HEK293 (cell line): ENCODE results near the gene CIDEB.

Experiments used
- ATF2 ChIP-seq: fragments of 450-650 bp; formaldehyde crosslinking; IDR thresholded peaks from 2 replicates; pipeline ENCODE4 v1.5.1; 2016; ENCODE audit warnings: missing biosample characterization, missing genetic modification characterization, low read depth
- CTCF ChIP-seq: fragments of 450-650 bp; formaldehyde crosslinking; IDR thresholded peaks from 2 replicates; pipeline ENCODE4 v1.5.1; 2016; ENCODE audit warnings: missing biosample characterization, missing genetic modification characterization
- GLI2 ChIP-seq: fragments of 450-650 bp; formaldehyde crosslinking; IDR thresholded peaks from 2 replicates; pipeline ENCODE4; 2017; ENCODE audit warnings: missing biosample characterization, missing genetic modification characterization, low read depth, borderline replicate concordance
- PATZ1 ChIP-seq: fragments of 450-650 bp; formaldehyde crosslinking; IDR thresholded peaks from 2 replicates; pipeline ENCODE4 v1.5.1; 2016; ENCODE audit warnings: missing biosample characterization, missing genetic modification characterization
- ZBTB49 ChIP-seq: fragments of 450-650 bp; formaldehyde crosslinking; IDR thresholded peaks from 2 replicates; pipeline ENCODE4 v1.5.1; 2016; ENCODE audit warnings: missing biosample characterization, missing genetic modification characterization, low read depth
- ZNF138 ChIP-seq: fragments of 450-650 bp; formaldehyde crosslinking; IDR thresholded peaks from 2 replicates; pipeline ENCODE4 v1.5.1; 2016; ENCODE audit warnings: missing biosample characterization, missing genetic modification characterization, borderline replicate concordance
- ZNF362 ChIP-seq: fragments of 450-650 bp; formaldehyde crosslinking; IDR thresholded peaks from 2 replicates; pipeline ENCODE4 v1.5.1; 2016; ENCODE audit warnings: missing biosample characterization, missing genetic modification characterization
- ZNF600 ChIP-seq: fragments of 450-650 bp; formaldehyde crosslinking; IDR thresholded peaks from 2 replicates; pipeline ENCODE4 v1.5.1; 2016; ENCODE audit warnings: missing biosample characterization, missing genetic modification characterization
- ZNF610 ChIP-seq: fragments of 450-650 bp; formaldehyde crosslinking; IDR thresholded peaks from 2 replicates; pipeline ENCODE4 v1.5.1; 2016; ENCODE audit warnings: missing biosample characterization, missing genetic modification characterization, borderline replicate concordance

- no peak for TF ChIP-seq CTCF (tag by site-specific recombination)
- no peak for TF ChIP-seq ZNF600 (tag by site-specific recombination)
- no peak for TF ChIP-seq ZBTB49 (tag by site-specific recombination)
- no peak for TF ChIP-seq ZNF610 (tag by site-specific recombination)
- TF ChIP-seq ATF2 (tag by site-specific recombination) = no peak
- no peak for TF ChIP-seq GLI2 (tag by site-specific recombination)
- TF ChIP-seq ZNF362 (tag by site-specific recombination) = no peak
- TF ChIP-seq ZNF138 (tag by site-specific recombination) = no peak
- TF ChIP-seq PATZ1 (tag by site-specific recombination) = no peak
Observed at GRCh38 chr14:24342889-24343288, 35.1 kb upstream of the CIDEB start.
